BLaER1 treated with 17β-estradiol and CSF1 and Interleukin-3, amounts not matched to agents 10 nM and 100 nM (cell line): Measurements from ENCODE around the gene PSMD5.

Experiments used
- H3K27ac ChIP-seq, 11 experiments: shearing (Covaris generic); formaldehyde crosslinking; 2 replicates each; pipeline ENCODE4 v1.8.1; 2022
- H3K27me3 ChIP-seq, 11 experiments: shearing (Covaris generic); formaldehyde crosslinking; 2 replicates each; pipeline ENCODE4 v1.8.1; 2022
- H3K36me3 ChIP-seq, 11 experiments: shearing (Covaris generic); formaldehyde crosslinking; 2 replicates each; pipeline ENCODE4 v1.8.1; 2022
- H3K4me1 ChIP-seq, 10 experiments: shearing (Covaris generic); formaldehyde crosslinking; 2 replicates each; pipeline ENCODE4 v1.8.1; 2022
- H3K4me2 ChIP-seq, 11 experiments: shearing (Covaris generic); formaldehyde crosslinking; 2 replicates each; pipeline ENCODE4 v1.8.1; 2022
- H3K4me3 ChIP-seq, 10 experiments: shearing (Covaris generic); formaldehyde crosslinking; 2 replicates each; pipeline ENCODE4 v1.8.1; 2022
- H3K9ac ChIP-seq, 11 experiments: shearing (Covaris generic); formaldehyde crosslinking; 2 replicates each; pipeline ENCODE4 v1.8.1; 2022
- H3K9me3 ChIP-seq, 11 experiments: shearing (Covaris generic); formaldehyde crosslinking; replicated peaks in 1 of 11; 2 replicates each; pipeline ENCODE4 v1.8.1; 2022
- H4K20me1 ChIP-seq, 11 experiments: shearing (Covaris generic); formaldehyde crosslinking; 2 replicates each; pipeline ENCODE4 v1.8.1; 2022
- Cebpa-rat ChIP-seq, 11 experiments: shearing (Covaris generic); IDR thresholded peaks; 2 replicates each; pipeline ENCODE4 v1.8.1; 2022

PSMD5 gene

DNA sequence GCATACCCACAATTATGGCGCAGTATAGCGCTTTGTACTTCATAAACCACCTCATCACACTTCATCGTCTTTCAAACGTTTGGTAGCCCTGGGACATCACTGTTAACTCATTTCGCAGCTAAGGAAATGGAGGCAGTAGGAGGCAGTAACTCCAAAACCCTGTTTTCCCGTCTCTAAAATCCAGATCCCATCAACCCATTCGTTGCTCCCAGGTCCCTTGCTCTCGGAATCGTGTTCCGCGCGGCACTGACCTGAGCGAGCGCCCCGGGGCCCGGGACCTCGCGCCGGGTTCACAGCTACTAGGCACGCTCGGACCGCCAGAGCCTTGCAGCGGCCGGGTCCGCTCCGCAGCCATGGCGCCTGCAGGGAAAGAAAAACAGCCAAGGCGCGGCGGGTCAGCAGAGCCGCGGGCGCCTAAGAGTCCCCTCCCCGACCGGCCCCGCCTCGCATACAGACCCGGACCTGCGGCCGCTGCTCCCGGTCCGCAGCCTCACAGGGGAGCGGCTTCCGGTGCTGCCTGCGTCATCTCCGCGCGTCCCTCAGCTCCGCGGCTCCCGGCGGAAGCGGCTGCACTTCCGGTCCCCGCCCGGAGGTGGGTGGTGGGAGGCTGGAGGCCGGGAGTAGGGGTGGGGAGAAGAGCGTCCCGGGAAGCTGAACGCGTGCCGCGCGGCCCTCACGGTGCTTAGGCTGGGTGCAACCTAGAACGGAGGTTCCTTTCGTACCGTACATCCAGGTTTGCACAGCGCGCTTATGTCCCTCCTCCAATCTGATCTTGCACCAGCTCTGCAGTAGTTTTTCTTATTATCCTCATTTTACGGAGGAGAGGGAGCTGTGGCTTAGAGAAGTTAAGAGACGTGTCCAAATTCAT lies 49.6 kb downstream of the PSMD5 start, which contains the start of gene FBXW2:
FBXW2 (minus strand) TSS at position 519 of the 868 bp plus-strand sequence. CDS start 5,158 bp downstream, outside the sequence.
- no peaks in the 10 kb centered on the region for H3K27me3 ChIP-seq
- peaks cover 26 to 44% (median 31%) of the 10 kb centered on the region in 10 experiments for H3K4me1 ChIP-seq
- peak within 1 kb of the TSS; percentile 77 to 96 (median 85) for H3K4me3 ChIP-seq

GRCh38 chr9:120791161-120791560 lies 51.6 kb downstream of the PSMD5 start:
- TF ChIP-seq Cebpa-rat (IDR thresholded peaks at IDR 0.05): no peak
- Histone ChIP-seq H3K4me2 (peak overlapping the region; percentile 81 to 97 (median 93)), H3K36me3 (peaks cover 30 to 55% (median 44%) of the 10 kb centered on the region in 11 experiments), H3K9ac (peak overlapping the region in 3 of 11 experiments; percentile 1 to 91 (median 44); a peak in 2 of 22 replicates), H3K9me3 (no peaks in the 10 kb centered on the region), H3K4me3 (peak overlapping the region in 2 of 10 experiments; percentile 87 to 92; a peak in 4 of 20 replicates), H3K27ac (no peak overlapping the region), H3K27me3 (no peaks in the 10 kb centered on the region), H3K4me1 (peaks cover 30 to 53% (median 31%) of the 10 kb centered on the region in 10 experiments), H4K20me1 (peaks cover 5 to 52% (median 27%) of the 10 kb centered on the region in 11 experiments; a peak in 16 of 22 replicates)

More for the DNA sequence above, 49.6 kb downstream of the PSMD5 start, which contains the start of gene FBXW2:
- H4K20me1 ChIP-seq: peaks cover 5 to 32% (median 16%) of the 10 kb centered on the region in 11 experiments; a peak in 16 of 22 replicates
- peak within 1 kb of the TSS; percentile 76 to 92 (median 88) for H3K9ac ChIP-seq
- peak within 1 kb of the TSS; percentile 81 to 97 (median 93) for H3K4me2 ChIP-seq
- H3K36me3 ChIP-seq: peaks cover 11 to 35% (median 25%) of the 10 kb centered on the region in 11 experiments; a peak in 19 of 22 replicates
- no peaks in the 10 kb centered on the region for H3K9me3 ChIP-seq
- no peak for TF ChIP-seq Cebpa-rat (IDR thresholded peaks at IDR 0.05)
- peak within 1 kb of the TSS; percentile 71 to 93 (median 87) for H3K27ac ChIP-seq

- Histone ChIP-seq H3K27ac (no peak overlapping the region), H3K27me3 (no peaks in the 10 kb centered on the region), H3K4me2 (peak overlapping the region in 4 of 11 experiments; percentile 4 to 40 (median 22); a peak in 3 of 22 replicates), H4K20me1 (peaks cover 15 to 84% (median 40%) of the 10 kb centered on the region in 11 experiments; a peak in 16 of 22 replicates), H3K4me1 (peaks cover 17 to 41% (median 21%) of the 10 kb centered on the region in 10 experiments), H3K9ac (peak overlapping the region in 2 of 11 experiments; percentile 11 to 25; a peak in 1 of 22 replicates), H3K4me3 (no peak overlapping the region), H3K9me3 (no peaks in the 10 kb centered on the region), H3K36me3 (peaks cover 55 to 87% (median 77%) of the 10 kb centered on the region in 11 experiments)
- TF ChIP-seq Cebpa-rat (IDR thresholded peaks at IDR 0.05): no peak
Measured at GRCh38 chr9:120787933-120788332, 54.8 kb downstream of the PSMD5 start.

DNA sequence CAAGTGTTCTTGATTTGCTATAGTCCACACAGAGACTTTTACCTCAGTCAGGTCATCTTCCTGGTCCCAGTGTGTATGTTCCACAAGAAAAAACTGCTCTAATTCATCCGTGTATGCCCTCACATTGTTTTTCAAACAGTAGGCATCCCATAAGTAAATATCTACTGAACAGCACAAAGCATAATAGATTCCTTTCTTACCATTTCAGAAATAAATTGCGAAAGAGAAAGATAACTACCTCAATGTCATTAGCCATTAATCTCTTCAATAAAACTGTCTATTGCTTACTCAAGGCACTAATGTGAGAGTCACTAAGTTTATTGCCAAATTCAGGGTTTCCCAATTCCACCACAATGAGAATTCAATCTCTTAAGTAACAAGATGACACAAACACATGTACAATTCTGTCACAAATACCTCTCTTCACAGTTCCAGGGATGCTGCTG lies 59.1 kb downstream of the PSMD5 start:
- Histone ChIP-seq H3K4me1 (peaks cover 0 to 15% (median 2%) of the 10 kb centered on the region in 10 experiments; a peak in 4 of 20 replicates), H4K20me1 (peaks cover 19 to 92% (median 48%) of the 10 kb centered on the region in 11 experiments; a peak in 18 of 22 replicates), H3K27ac (no peak overlapping the region), H3K4me2 (no peak overlapping the region), H3K9ac (no peak overlapping the region), H3K27me3 (no peaks in the 10 kb centered on the region), H3K4me3 (no peak overlapping the region), H3K9me3 (no peaks in the 10 kb centered on the region), H3K36me3 (peaks cover 70 to 100% (median 97%) of the 10 kb centered on the region in 11 experiments)
- TF ChIP-seq Cebpa-rat (IDR thresholded peaks at IDR 0.05): no peak

GRCh38 chr9:120781236-120781635 lies 61.5 kb downstream of the PSMD5 start:
- no peaks in the 10 kb centered on the region for H3K27me3 ChIP-seq
- no peak for TF ChIP-seq Cebpa-rat (IDR thresholded peaks at IDR 0.05)
- peaks cover 70 to 100% (median 97%) of the 10 kb centered on the region in 11 experiments for H3K36me3 ChIP-seq
- H3K4me1 ChIP-seq: no peaks in the 10 kb centered on the region
- H4K20me1 ChIP-seq: peaks cover 9 to 73% (median 33%) of the 10 kb centered on the region in 11 experiments; a peak in 15 of 22 replicates
- no peak overlapping the region for H3K4me3 ChIP-seq
- H3K9ac ChIP-seq: no peak overlapping the region
- H3K9me3 ChIP-seq: no peaks in the 10 kb centered on the region
- H3K27ac ChIP-seq: no peak overlapping the region
- H3K4me2 ChIP-seq: no peak overlapping the region

DNA sequence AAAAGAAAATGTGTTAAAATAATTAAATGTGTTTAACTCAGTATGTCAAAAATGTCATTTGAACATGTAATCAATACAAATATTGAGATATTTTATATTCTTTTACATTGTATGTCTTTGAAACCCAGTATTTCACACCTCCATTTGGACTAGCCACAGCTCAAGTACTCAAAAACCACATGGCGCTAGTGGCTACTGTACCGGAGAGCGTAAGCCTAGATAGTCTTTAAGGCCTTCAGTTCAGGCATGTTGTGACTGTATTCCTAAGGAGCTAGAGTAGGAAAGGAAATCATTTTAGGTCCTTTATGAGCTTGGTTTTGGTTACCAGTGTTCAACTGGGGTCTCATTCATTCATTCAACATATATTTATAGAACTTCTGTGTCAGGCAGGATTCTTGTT lies 62.4 kb downstream of the PSMD5 start:
- H3K9me3 ChIP-seq: no peaks in the 10 kb centered on the region
- H3K9ac ChIP-seq: no peak overlapping the region
- TF ChIP-seq Cebpa-rat (IDR thresholded peaks at IDR 0.05): no peak
- no peaks in the 10 kb centered on the region for H3K4me1 ChIP-seq
- H4K20me1 ChIP-seq: peaks cover 9 to 64% (median 33%) of the 10 kb centered on the region in 11 experiments; a peak in 15 of 22 replicates
- H3K27ac ChIP-seq: no peak overlapping the region
- no peaks in the 10 kb centered on the region for H3K27me3 ChIP-seq
- H3K4me2 ChIP-seq: no peak overlapping the region
- peaks cover 71 to 100% (median 97%) of the 10 kb centered on the region in 11 experiments for H3K36me3 ChIP-seq
- no peak overlapping the region for H3K4me3 ChIP-seq

- no peak overlapping the region for H3K9ac ChIP-seq
- no peaks in the 10 kb centered on the region for H3K27me3 ChIP-seq
- H3K4me3 ChIP-seq: no peak overlapping the region
- H3K4me2 ChIP-seq: no peak overlapping the region
- H3K36me3 ChIP-seq: peaks cover 78 to 100% (median 97%) of the 10 kb centered on the region in 11 experiments
- H3K27ac ChIP-seq: no peak overlapping the region
- no peaks in the 10 kb centered on the region for H3K4me1 ChIP-seq
- no peaks in the 10 kb centered on the region for H3K9me3 ChIP-seq
- peaks cover 3 to 54% (median 25%) of the 10 kb centered on the region in 11 experiments; a peak in 15 of 22 replicates for H4K20me1 ChIP-seq
- TF ChIP-seq Cebpa-rat (IDR thresholded peaks at IDR 0.05): no peak
Measured at GRCh38 chr9:120779227-120779626, 63.5 kb downstream of the PSMD5 start.

DNA sequence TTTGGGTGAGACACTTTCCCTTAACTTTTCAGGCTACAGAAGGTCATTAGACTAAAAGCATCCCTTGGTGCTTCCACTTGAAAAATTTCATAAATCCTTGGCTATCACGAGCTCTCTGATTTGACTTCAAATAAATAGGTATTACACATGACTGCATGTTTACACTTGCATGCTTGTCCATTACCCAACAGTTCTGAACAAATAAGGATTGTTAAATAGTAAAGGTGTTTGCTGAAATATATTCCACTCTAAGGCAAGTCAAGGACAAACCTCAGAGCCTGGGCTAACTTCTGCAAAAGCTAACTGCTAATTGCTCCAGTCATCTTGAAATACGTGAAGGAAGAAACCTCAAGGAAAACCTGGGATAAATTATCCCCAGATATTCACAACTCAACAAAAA lies 64.0 kb downstream of the PSMD5 start:
- H3K4me3 ChIP-seq: no peak overlapping the region
- H4K20me1 ChIP-seq: peaks cover 0 to 52% (median 23%) of the 10 kb centered on the region in 11 experiments; a peak in 15 of 22 replicates
- no peaks in the 10 kb centered on the region for H3K4me1 ChIP-seq
- H3K27me3 ChIP-seq: no peaks in the 10 kb centered on the region
- no peak for TF ChIP-seq Cebpa-rat (IDR thresholded peaks at IDR 0.05)
- H3K27ac ChIP-seq: no peak overlapping the region
- no peak overlapping the region for H3K4me2 ChIP-seq
- H3K9me3 ChIP-seq: no peaks in the 10 kb centered on the region
- peaks cover 82 to 100% (median 97%) of the 10 kb centered on the region in 11 experiments for H3K36me3 ChIP-seq
- H3K9ac ChIP-seq: no peak overlapping the region

- H3K27ac ChIP-seq: no peak overlapping the region
- no peak overlapping the region for H3K9ac ChIP-seq
- H3K4me1 ChIP-seq: peaks cover 0 to under 1% (median 0%) of the 10 kb centered on the region in 10 experiments; a peak in 1 of 20 replicates
- no peak for TF ChIP-seq Cebpa-rat (IDR thresholded peaks at IDR 0.05)
- H3K4me2 ChIP-seq: no peak overlapping the region
- H4K20me1 ChIP-seq: peaks cover 0 to 38% (median 23%) of the 10 kb centered on the region in 11 experiments; a peak in 13 of 22 replicates
- H3K36me3 ChIP-seq: peaks cover 86 to 100% (median 97%) of the 10 kb centered on the region in 11 experiments
- H3K27me3 ChIP-seq: no peaks in the 10 kb centered on the region
- no peaks in the 10 kb centered on the region for H3K9me3 ChIP-seq
- H3K4me3 ChIP-seq: no peak overlapping the region
Measured at GRCh38 chr9:120777229-120777628, 65.5 kb downstream of the PSMD5 start.
